HCT116 (cell line): Measurements from ENCODE around the gene TCEA2. TPM values are rescaled to one million over a fixed set of nuclear protein-coding genes. Genes with fewer than 3 reads are reported as not detected.

ENCODE experiments used
- ATAC-seq: fragments of 200-7000 bp; cut with Tn5 transposase; 2 replicates; pipeline ENCODE4 v1.9.1; 2020; ENCODE audit warnings: mild to moderate bottlenecking, moderate library complexity
- BruUV-seq: library from RNA; stranded (reverse); fragments of 400-500 nt; replicated peaks from 2 replicates; lab custom pipeline; 2021; lab: Mats Ljungman, UMichigan
- CTCF ChIA-PET: fragments of 300-600 bp; sonication (Branson Sonifier 250); formaldehyde crosslinking; loops from one replicate; lab custom pipeline; 2021; ENCODE audit warnings: antibody characterized with exemption; lab: Charles Lee
- POLR2A ChIA-PET: fragments of 300-600, 350-600 bp; sonication (Branson Sonifier 250); formaldehyde crosslinking; loops from one replicate; lab custom pipeline; 2021; ENCODE audit warnings: antibody characterized with exemption; lab: Charles Lee
- RAD21 ChIA-PET, 2 experiments: fragments of 300-600 bp; sonication (Branson Sonifier 250); formaldehyde crosslinking; loops; one replicate each; lab custom pipeline; 2023; ENCODE audit warnings: low total read pairs in 2 of 2; ENCODE audit not compliant: uncharacterized antibody in 2 of 2, unreplicated experiment in 2 of 2, low non-redundant PET in 1 of 2; lab: Charles Lee
- DNase-seq: peaks from one replicate; pipeline ENCODE4 v3.0.0-alpha.2; 2010; ENCODE audit warnings: low read depth, low spot score
- H2AFZ ChIP-seq: fragments of 200-600 bp; shearing (Covaris generic), sonication (generic); 2 replicates; pipeline ENCODE4 v1.6.1; 2017; ENCODE audit warnings: low read depth, mixed run types, mixed read lengths, antibody characterized with exemption, low read length; ENCODE audit not compliant: poor library complexity, severe bottlenecking
- H3K27ac ChIP-seq: 2 replicates; pipeline ENCODE4 v1.5.1; 2012; ENCODE audit warnings: low read depth, low read length
- H3K27me3 ChIP-seq: fragments of 200-600 bp; sonication (generic); 2 replicates; pipeline ENCODE4 v1.6.1; 2016; ENCODE audit warnings: mixed run types, low read length, mixed read lengths; ENCODE audit not compliant: insufficient read depth
- H3K36me3 ChIP-seq, 2 experiments: fragments of 200-500 bp in 1 of 2; fragments of 200-600 bp in 1 of 2; sonication (Bioruptor generic) in 1 of 2; sonication (generic) in 1 of 2; 2 replicates each; pipeline versions ENCODE4 v1.5.1 to v1.6.1; 2014 to 2016; ENCODE audit warnings: low read length in 2 of 2, inconsistent platforms in 1 of 2, mixed read lengths in 1 of 2, mixed run types in 1 of 2; ENCODE audit not compliant: insufficient read depth in 2 of 2, control insufficient read depth in 1 of 2
- H3K4me1 ChIP-seq, 2 experiments: fragments of 200-600 bp in 1 of 2; sonication (generic) in 1 of 2; 2 replicates each; pipeline versions ENCODE4 v1.5.1 to v1.6.1; 2012 to 2017; ENCODE audit warnings: low read length in 2 of 2, inconsistent platforms in 1 of 2, mild to moderate bottlenecking in 1 of 2, mixed read lengths in 1 of 2, mixed run types in 1 of 2, moderate library complexity in 1 of 2; ENCODE audit not compliant: insufficient read depth in 2 of 2, control insufficient read depth in 1 of 2
- H3K4me2 ChIP-seq: fragments of 200-600 bp; sonication (generic); 2 replicates; pipeline ENCODE4 v1.6.1; 2017; ENCODE audit warnings: mixed run types, low read length, mixed read lengths
- H3K4me3 ChIP-seq, 2 experiments: fragments of 200-600 bp in 1 of 2; sonication (generic) in 1 of 2; replicated peaks in 1 of 2; 2 replicates each; pipeline ENCODE4 v1.5.1; 2011 to 2016; ENCODE audit warnings: low read length in 2 of 2, control low read depth in 1 of 2, low read depth in 1 of 2, mild to moderate bottlenecking in 1 of 2, mixed read lengths in 1 of 2, mixed run types in 1 of 2
- H3K79me2 ChIP-seq: fragments of 200-600 bp; sonication (generic); 2 replicates; pipeline ENCODE4 v1.6.1; 2017; ENCODE audit warnings: mild to moderate bottlenecking, mixed run types, low read length, moderate library complexity, mixed read lengths; ENCODE audit not compliant: insufficient read depth
- H3K9ac ChIP-seq: fragments of 200-600 bp; sonication (generic); 2 replicates; pipeline ENCODE4 v1.6.1; 2016; ENCODE audit warnings: low read length, mixed read lengths
- H3K9me2 ChIP-seq: fragments of 200-600 bp; sonication (generic), shearing (Covaris generic); 2 replicates; pipeline ENCODE4 v1.6.1; 2017; ENCODE audit warnings: mixed run types, mild to moderate bottlenecking, moderate library complexity; ENCODE audit not compliant: insufficient read depth
- H3K9me3 ChIP-seq, 2 experiments: fragments of 200-500 bp in 1 of 2; fragments of 200-600 bp in 1 of 2; sonication (Bioruptor generic) in 1 of 2; sonication (generic) in 1 of 2; 2 replicates each; pipeline ENCODE4 v1.6.1; 2014 to 2017; ENCODE audit warnings: low read length in 2 of 2, mixed read lengths in 2 of 2, inconsistent platforms in 1 of 2, low read depth in 1 of 2, mild to moderate bottlenecking in 1 of 2, mixed run types in 1 of 2, moderate library complexity in 1 of 2; ENCODE audit not compliant: control insufficient read depth in 1 of 2, insufficient read depth in 1 of 2
- H4K20me1 ChIP-seq: fragments of 200-600 bp; sonication (generic), shearing (Covaris generic); 2 replicates; pipeline ENCODE4 v1.6.1; 2017; ENCODE audit warnings: mixed run types, mild to moderate bottlenecking, moderate library complexity; ENCODE audit not compliant: insufficient read depth
- FOSL1 ChIP-seq: IDR thresholded peaks from 2 replicates; pipeline ENCODE4 v1.6.1; 2012; ENCODE audit warnings: low read depth
- JUND ChIP-seq: IDR thresholded peaks from 2 replicates; pipeline ENCODE4 v1.6.1; 2012
- RAD21 ChIP-seq: IDR thresholded peaks from 2 replicates; pipeline ENCODE4 v1.6.1; 2012; ENCODE audit warnings: low read depth, mild to moderate bottlenecking
- REST ChIP-seq: IDR thresholded peaks from 2 replicates; pipeline ENCODE4 v1.6.1; 2012; ENCODE audit warnings: low read depth
- SP1 ChIP-seq: IDR thresholded peaks from 2 replicates; pipeline ENCODE4 v1.6.1; 2012; ENCODE audit warnings: low read depth
- SRF ChIP-seq: IDR thresholded peaks from 2 replicates; pipeline ENCODE4 v1.6.1; 2012; ENCODE audit warnings: low read depth
- TCF7L2 ChIP-seq: IDR thresholded peaks from 2 replicates; pipeline ENCODE4 v1.7.0; 2011; ENCODE audit warnings: borderline replicate concordance, inconsistent platforms; ENCODE audit not compliant: insufficient read depth, insufficient read length; ENCODE audit errors: extremely low read depth
- ZFX ChIP-seq: fragments of 450-650 bp; IDR thresholded peaks from 2 replicates; pipeline ENCODE4 v1.6.1; 2017
- ZNF274 ChIP-seq: fragments of 200-500 bp; sonication (Bioruptor generic); IDR thresholded peaks from 2 replicates; pipeline ENCODE4 v1.6.1; 2014; ENCODE audit warnings: mild to moderate bottlenecking, low read depth, low read length, inconsistent platforms
- intact Hi-C: fragments of 100-400 bp; cut with micrococcal nuclease; formaldehyde crosslinking; loops from 2 replicates; pipeline ENCODE4 v1.10.0; 2022
- total RNA-seq: library from RNA; stranded (reverse); gene quantifications from one replicate; pipeline ENCODE4 v1.2.1, GENCODE V29; 2021; ENCODE audit not compliant: unreplicated experiment
- TF ChIP-seq, protein P1 (sequence below), 3 experiments: fragments of 200-600 bp in 1 of 3; sonication (generic) in 1 of 3; IDR thresholded peaks in 2 of 3; conservative IDR thresholded peaks in 1 of 3; 2 replicates each; pipeline ENCODE4 v1.5.1; 2012 to 2017; ENCODE audit warnings: low read depth in 2 of 3, low read length in 2 of 3, antibody characterized with exemption in 1 of 3, borderline replicate concordance in 1 of 3, control low read depth in 1 of 3, mild to moderate bottlenecking in 1 of 3, mixed read lengths in 1 of 3, mixed run types in 1 of 3, moderate library complexity in 1 of 3; ENCODE audit not compliant: insufficient read depth in 1 of 3
- TF ChIP-seq, protein P2 (sequence below): IDR thresholded peaks from 2 replicates; pipeline ENCODE4 v1.6.1; 2012
- TF ChIP-seq, protein P3 (sequence below): IDR thresholded peaks from 2 replicates; pipeline ENCODE4 v1.6.1; 2011; ENCODE audit warnings: mild to moderate bottlenecking, low read length, moderate library complexity; ENCODE audit not compliant: insufficient replicate concordance; ENCODE audit errors: extremely low read depth

TCEA2 gene
- total RNA-seq, 1 experiment from 2014 or later: 29.7 TPM

DNA sequence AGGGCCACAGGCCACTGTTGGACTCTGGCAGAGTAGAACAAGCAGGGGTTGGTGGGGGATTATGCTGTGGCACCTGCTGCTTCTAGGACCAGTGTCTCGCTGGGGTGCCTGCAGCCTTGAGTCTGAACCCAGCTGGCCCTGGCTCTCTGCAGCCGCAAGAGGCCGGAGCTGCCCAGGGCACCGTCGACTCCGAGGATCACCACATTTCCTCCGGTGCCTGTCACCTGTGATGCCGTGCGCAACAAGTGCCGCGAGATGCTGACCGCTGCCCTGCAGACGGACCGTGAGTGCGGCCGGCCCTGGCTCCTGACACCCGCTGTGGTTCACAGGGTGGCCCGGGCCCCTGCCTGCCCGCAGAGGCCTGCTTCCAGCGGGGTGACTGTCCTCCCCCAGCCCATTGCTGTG, 6.2 kb downstream of the TCEA2 start:
- ChIA-PET POLR2A (no interaction called here), CTCF (interaction anchor here (1.0 to 2.2 kb wide), 2 partner anchors 15 to 30 kb away, joined by 3 to 12 read pairs; partner anchors contain the start of gene LKAAEAR1), RAD21 (no interaction called here)
- no peaks in the 10 kb centered on the region for H3K79me2 ChIP-seq
- no peak for DNase-seq
- H3K27ac ChIP-seq: no peak overlapping the region
- H3K9me3 ChIP-seq: no peaks in the 10 kb centered on the region
- ATAC-seq: no peak
- BruUV-seq: no TSS peak
- no peak overlapping the region for H2AFZ ChIP-seq
- TF ChIP-seq RAD21 (no peak), ZNF274 (no peak), TCF7L2 (no peak), SP1 (no peak), FOSL1 (no peak), ZFX (no peak), JUND (no peak), SRF (no peak), REST (no peak)
- TF ChIP-seq, protein P1, sequence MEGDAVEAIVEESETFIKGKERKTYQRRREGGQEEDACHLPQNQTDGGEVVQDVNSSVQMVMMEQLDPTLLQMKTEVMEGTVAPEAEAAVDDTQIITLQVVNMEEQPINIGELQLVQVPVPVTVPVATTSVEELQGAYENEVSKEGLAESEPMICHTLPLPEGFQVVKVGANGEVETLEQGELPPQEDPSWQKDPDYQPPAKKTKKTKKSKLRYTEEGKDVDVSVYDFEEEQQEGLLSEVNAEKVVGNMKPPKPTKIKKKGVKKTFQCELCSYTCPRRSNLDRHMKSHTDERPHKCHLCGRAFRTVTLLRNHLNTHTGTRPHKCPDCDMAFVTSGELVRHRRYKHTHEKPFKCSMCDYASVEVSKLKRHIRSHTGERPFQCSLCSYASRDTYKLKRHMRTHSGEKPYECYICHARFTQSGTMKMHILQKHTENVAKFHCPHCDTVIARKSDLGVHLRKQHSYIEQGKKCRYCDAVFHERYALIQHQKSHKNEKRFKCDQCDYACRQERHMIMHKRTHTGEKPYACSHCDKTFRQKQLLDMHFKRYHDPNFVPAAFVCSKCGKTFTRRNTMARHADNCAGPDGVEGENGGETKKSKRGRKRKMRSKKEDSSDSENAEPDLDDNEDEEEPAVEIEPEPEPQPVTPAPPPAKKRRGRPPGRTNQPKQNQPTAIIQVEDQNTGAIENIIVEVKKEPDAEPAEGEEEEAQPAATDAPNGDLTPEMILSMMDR (IDR thresholded peaks at IDR 0.05 in 2 of 3, conservative IDR thresholded peaks at IDR 0.05 in 1 of 3; ENCODE audit: borderline replicate concordance in 1 of 3, insufficient read depth in 1 of 3, low read depth in 2 of 3, low read length in 2 of 3): no peak
- TF ChIP-seq, protein P2, sequence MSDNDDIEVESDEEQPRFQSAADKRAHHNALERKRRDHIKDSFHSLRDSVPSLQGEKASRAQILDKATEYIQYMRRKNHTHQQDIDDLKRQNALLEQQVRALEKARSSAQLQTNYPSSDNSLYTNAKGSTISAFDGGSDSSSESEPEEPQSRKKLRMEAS: no peak
- TF ChIP-seq, protein P3, sequence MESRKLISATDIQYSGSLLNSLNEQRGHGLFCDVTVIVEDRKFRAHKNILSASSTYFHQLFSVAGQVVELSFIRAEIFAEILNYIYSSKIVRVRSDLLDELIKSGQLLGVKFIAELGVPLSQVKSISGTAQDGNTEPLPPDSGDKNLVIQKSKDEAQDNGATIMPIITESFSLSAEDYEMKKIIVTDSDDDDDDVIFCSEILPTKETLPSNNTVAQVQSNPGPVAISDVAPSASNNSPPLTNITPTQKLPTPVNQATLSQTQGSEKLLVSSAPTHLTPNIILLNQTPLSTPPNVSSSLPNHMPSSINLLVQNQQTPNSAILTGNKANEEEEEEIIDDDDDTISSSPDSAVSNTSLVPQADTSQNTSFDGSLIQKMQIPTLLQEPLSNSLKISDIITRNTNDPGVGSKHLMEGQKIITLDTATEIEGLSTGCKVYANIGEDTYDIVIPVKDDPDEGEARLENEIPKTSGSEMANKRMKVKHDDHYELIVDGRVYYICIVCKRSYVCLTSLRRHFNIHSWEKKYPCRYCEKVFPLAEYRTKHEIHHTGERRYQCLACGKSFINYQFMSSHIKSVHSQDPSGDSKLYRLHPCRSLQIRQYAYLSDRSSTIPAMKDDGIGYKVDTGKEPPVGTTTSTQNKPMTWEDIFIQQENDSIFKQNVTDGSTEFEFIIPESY: no peak
- H3K36me3 ChIP-seq: no peaks in the 10 kb centered on the region
- no peak overlapping the region for H3K9ac ChIP-seq
- no peak overlapping the region for H3K4me2 ChIP-seq
- peaks cover 32 to 34% of the 10 kb centered on the region in 2 experiments for H3K4me1 ChIP-seq
- intact Hi-C loops: no loop called here
- H4K20me1 ChIP-seq: no peaks in the 10 kb centered on the region
- no peak overlapping the region for H3K4me3 ChIP-seq
- H3K27me3 ChIP-seq: no peaks in the 10 kb centered on the region
- no peaks in the 10 kb centered on the region for H3K9me2 ChIP-seq
